Midbrain (tissue), 1 donor: Measurements from ENCODE around the gene STT3A.
"Not testable (repeated sequence)": the region's sequence is repeated elsewhere in the genome, so short reads cannot be mapped to it uniquely, and the experiment has no call there.

ENCODE experiments used
- DNase-seq: peaks from one replicate; lab custom pipeline; 2025; lab: John Stamatoyannopoulos, UW

Gene STT3A

GRCh38 chr11:125592305-125593113 lies at the start of gene STT3A:
STT3A (plus strand) TSS chr11:125592852; CDS start chr11:125595916, 3,064 bp downstream.
- peak; percentile 100 for DNase-seq

DNA sequence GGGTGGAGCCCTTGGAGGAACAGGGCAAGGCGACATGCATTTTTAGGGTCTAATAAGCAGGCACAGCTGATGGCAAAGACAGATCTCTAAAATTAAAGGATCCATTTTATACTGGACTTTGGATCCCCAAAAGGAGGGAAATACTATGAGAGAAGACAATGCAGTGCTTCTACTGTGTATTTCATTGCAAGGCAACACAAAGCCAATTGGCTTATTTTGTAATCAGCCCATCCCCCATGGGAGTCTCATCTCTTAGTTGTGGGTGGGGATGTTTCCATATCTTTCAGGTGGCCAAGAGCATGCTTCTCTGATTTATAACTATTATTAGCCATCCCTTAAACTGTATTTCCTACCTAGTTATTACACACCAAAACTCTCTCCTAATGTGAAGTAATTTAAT lies 41.9 kb upstream of the STT3A start:
- DNase-seq = no peak

DNA sequence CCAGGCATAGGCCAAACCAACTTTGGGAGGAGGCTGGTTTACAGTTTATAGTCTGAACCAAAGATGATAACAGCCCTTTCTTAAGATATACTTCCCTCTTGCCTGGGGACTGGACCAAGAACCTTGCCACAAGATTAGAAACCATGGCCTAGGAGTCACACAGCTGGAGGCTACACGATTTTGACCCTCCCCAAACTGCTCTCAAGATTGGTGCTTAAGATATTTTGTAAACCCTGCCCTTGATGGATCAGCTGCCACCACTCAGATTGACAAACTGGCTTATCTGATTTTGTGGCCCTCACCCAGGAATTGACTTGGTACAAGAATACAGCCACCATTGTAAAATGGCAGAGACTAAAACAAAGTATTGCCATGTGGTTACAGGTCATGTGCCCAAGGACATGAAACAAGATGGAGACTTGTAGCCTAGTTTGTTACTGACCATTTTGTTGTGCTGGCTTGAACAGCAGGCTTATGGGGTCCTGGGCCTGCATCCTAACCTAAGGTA lies 40.8 kb upstream of the STT3A start:
- DNase-seq = no peak

DNA sequence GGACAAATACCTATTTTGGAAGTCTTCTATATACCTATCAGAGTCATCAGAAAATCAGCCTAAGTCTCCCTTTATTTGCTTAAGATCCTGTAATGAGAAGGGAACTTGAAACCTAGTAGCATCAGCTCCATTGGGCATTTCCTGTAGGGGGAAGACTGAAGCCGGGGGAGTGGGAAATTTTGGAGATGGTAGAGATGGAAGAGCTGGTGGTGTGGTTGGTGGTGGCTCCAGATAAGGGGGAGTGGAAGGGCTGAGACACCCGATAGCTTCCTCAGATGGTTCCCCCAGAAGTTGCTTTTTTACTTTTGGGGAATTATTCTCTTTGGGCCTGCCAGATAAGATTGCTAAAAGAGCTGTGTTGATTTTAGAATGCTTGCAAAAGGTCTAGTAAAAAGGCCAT lies 39.7 kb upstream of the STT3A start:
- DNase-seq = no peak

- DNase-seq = no peak
Measured at GRCh38 chr11:125553357-125553756, 39.3 kb upstream of the STT3A start.

GRCh38 chr11:125554038-125554437 lies 38.6 kb upstream of the STT3A start:
- DNase-seq = no peak

- no peak for DNase-seq
Measured at GRCh38 chr11:125559888-125560287, 32.8 kb upstream of the STT3A start.

DNA sequence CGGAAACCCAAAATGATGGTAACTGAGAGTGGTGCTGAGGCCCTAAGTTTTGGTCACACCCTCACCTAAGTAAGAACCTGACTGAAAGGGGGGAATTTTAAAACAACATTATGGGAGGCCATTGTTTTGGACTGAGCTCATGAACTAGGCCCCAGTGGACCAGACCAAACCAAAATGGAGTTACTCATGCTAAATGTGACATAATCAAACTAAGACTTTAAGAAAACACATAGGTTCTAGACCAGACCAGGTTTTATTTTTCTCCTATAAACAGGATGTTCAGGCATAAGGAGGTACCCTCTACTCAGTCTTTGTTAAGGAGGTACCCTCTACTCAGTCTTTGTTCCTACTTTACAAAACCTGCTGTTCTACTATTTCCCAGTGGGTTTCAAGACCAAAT lies 30.7 kb upstream of the STT3A start:
- DNase-seq = no peak

DNA sequence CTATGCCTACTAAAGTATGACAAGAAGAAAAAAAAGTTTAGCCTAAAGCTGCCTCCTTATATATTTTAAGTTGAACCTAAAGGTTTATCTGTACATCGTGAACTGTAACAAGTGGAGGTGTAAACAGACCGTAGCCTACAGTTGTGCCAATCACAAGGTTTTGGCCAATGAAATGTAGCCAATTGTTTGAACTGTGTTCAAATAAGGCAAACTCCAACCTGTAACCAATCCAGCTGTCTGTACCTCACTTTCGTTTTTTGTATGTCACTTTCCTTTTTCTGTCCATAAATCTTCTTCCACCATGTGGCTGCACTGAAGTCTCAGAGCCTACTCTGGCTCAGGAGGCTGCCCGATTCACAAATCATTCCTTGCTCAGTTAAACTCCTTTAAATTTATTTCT lies 30.2 kb upstream of the STT3A start:
- DNase-seq = no peak

DNA sequence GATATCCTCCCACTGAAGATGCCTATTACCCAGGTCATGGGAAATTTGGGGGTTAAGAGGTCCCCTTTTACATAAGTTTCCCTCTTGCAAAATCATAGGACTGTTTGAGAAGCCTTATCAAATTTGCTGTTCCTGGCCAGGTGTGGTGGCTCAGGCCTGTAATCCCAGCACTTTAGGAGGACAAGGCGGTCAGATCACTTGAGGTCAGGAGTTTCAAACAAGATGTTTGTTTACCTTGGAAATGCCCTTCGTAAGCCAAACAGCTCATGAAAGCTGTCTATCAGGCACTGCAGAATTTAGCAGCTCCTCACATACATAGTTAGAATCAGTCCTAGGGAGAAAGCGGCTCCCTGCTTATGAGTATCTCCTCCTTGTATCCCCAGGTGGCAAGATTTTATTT lies 28.3 kb upstream of the STT3A start:
- DNase-seq = no peak

- no peak for DNase-seq
Measured at GRCh38 chr11:125566235-125566634, 26.4 kb upstream of the STT3A start.

DNA sequence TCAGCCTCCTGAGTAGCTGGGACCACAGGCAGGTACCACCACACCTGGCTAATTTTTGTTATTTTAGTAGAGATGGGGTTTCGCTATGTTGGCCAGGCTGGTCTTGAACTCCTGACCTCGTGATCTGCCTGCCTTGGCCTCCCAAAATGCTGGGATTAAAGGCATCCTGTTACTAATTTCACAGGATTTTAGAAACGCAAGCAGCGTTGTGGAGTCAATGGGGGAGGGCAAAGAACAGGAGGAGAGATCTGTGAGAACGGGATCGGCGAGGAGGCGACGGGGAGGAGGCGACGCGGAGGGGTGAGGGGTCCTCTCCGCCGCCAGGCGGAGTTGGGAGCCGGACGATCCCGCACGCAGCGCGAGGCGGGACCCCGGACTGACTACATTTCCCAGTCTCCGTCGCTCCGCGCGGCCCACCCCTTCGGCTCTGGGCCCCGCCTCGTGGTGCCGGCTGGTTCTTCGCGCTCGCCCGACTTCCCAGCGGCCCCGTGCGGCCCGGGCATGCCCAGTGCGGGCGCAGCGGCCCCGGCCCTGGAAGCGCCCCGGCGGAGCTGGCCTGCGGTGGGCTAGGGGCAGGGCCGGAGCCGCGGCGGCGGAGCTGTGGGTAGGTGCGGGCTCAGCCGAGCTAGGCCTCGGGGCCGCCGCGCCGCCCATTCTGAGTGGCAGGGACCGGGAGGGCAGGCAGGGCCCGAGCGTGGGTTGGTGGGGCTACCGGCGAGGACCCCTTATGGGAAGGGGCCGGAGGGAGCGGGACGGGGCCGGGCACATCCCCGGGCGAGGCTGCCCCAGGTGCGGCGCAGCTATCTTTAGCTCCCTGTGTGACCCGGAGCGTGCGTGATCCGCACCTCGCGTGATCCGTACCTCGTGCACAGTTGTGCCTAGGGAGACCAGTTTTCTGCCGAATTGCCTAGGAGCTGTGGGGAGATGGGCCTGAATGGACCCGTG lies 23.4 kb upstream of the STT3A start, which contains the start of gene EI24:
TSS of gene EI24 (plus strand) at position 508 of the 945 bp plus-strand sequence. CDS start 3,051 bp downstream, outside the sequence.
- peak; percentile 94 for DNase-seq

DNA sequence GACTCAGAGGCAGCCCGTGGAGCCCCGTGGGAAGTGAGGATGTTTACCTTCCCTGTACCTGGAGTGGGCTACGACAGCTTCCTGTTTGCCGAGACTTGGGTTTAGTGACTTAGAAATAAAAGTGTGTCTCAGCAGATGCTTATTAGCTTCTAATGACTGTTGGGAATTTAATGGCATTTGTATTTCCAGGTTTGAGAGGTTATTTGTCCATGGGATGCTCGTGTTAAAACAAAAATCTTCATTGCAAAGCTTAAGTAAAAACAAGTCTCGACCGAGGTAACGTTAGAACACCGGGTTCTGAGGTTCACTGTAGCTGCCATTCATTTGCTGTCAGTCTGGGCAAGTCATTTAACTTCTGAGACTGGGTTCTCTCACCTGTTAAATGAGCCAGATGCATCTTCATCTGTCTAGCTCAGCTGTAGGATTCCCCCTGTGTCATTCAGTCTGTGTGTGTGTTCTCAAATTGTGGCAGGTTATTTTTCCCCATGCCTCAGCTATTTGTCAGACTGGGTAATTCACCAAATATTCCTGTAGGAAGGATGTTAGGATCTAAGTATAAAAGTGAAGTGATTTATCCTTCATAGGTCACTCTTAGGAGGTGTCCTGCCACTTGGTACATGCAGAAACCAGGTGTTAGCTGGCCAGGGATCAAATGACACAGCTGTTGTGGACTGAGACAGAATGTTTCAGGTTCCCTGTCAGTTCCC lies 22.6 kb upstream of the STT3A start:
- no peak for DNase-seq

DNA sequence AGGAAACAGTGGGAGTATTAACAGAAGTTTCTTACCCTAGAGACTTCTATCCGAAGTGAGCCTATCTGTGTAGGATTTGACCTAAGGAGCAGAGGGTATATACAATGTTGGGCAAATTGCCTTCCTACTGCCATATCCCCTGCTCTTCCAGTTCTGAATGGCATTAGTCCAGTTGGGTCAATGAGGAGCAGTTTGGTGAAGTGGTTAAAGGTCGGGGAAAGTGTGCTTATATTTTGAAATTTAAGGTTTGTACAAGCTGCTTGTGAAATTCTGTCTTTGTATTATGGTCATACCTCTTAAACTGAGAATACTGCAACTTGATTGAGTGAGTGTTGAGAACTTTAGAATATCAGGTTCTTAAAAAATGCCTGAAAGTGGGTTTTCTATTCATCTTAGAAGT lies 21.7 kb upstream of the STT3A start:
- no peak for DNase-seq

DNA sequence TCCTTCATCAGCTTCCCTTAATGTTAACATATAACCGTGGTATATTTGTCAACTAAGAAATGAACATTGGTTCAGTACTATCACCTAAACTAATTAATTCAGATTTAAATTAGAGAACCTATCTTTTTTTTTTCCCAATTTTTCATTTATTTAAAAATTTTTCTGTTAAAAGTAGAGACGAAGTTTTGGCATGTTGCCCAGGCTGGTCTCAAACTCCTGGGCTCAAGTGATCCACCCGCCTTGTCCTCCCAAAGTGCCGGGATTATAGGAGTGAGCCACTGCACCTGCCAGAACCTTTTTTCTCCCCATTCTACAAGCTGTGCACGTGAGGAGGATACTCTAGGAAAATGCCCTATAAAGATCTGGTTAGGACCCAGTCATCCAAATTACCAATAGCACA lies 19.7 kb upstream of the STT3A start:
- DNase-seq = no peak

GRCh38 chr11:125577181-125577580 lies 15.5 kb upstream of the STT3A start:
- DNase-seq = not testable (repeated sequence)

GRCh38 chr11:125578783-125579182 lies 13.9 kb upstream of the STT3A start:
- DNase-seq = no peak

- DNase-seq = no peak
Measured at GRCh38 chr11:125579811-125580210, 12.8 kb upstream of the STT3A start.

- peak; percentile 30 for DNase-seq
Measured at GRCh38 chr11:125583496-125583895, 9.2 kb upstream of the STT3A start.

DNA sequence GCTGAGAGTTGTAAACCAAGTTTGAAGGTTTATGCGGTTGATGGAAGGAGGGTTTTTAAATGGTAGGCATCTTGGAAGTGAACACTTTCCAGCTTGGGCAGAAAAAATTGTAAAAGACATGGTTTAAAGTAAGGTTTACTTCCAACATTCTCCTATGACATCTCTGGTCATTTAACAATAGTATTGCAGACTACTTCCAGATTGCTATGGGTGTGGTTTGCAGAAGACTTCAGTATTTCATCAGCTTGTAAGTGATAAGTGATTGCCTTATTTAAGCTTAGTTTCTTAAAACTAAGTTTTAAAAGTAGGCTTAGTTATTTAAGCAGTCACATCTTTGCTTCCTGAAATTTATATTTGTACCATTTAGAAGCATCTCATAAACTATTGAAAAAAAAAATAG lies 7.2 kb upstream of the STT3A start:
- DNase-seq = no peak

GRCh38 chr11:125586623-125587022 lies 6.0 kb upstream of the STT3A start:
- no peak for DNase-seq

- DNase-seq = no peak
Measured at GRCh38 chr11:125587480-125587879, 5.2 kb upstream of the STT3A start.
